OCI-M2 (cell line): ENCODE results near the gene PLCH1.

Source experiments
- DNase-seq: peaks from one replicate; lab custom pipeline; 2025; ENCODE audit not compliant: unreplicated experiment; lab: John Stamatoyannopoulos, UW

PLCH1 gene

GRCh38 chr3:155387571-155387970 is 357.3 kb downstream of the PLCH1 start:
- DNase-seq, result no peak

- DNase-seq, result no peak
These were observed 358.0 kb downstream of the PLCH1 start for GRCh38 chr3:155386919-155387318.

DNA sequence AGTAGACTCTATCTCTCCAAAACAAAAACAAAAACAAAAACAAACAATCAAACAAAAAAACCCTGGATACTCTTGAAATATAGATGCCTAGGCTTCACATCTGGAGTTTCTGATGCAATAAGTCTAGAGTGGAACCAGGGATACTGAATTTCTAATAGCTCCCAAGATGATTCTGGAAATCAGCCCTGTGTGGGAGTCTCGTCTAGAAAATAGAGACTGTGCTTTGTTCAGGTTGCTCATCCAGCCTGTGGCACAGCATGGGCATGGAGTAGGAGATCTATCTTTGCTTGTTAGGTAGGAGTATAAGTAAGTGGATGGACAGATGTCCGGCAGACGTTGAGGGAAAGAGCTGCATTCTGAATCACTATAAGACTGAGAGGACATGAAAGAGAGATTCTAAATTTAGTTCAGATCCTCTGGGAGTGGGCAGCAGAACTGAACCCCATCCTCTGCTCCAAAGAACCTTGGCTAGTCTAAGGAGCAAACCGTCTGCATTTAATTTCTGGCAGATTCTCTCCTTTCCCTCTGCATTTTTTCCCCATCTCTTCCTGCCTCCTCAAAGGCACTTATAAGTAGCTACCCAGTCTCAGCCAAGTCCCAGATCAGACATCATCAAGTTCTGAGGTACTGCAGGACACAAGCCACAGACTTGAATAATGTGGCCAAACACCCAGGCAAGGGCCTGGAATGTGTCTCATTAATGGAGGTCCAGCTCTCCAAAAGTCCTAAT is 358.8 kb downstream of the PLCH1 start:
- DNase-seq, result no peak

- DNase-seq, result peak; percentile 34
These were observed 362.4 kb downstream of the PLCH1 start for GRCh38 chr3:155382396-155383042.

DNA sequence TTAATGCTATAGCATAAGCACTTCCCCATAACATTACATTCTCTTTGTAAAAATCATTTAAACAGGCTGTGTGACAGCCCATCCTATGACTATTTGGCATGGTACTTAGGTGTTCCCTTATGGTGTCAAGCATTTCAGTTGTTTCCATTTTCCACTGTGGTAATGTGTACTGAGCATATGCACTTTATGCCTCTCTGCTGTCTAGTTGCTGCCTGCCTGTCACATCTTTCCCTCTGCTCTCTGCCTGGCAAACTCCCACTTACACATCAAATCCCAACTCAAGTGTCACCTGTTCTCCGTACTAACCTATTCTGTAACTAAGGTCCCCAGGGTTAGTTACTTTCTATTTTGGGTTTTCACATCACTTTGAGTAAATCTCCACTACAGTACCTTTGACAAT is 367.0 kb downstream of the PLCH1 start:
- no peak for DNase-seq

DNA sequence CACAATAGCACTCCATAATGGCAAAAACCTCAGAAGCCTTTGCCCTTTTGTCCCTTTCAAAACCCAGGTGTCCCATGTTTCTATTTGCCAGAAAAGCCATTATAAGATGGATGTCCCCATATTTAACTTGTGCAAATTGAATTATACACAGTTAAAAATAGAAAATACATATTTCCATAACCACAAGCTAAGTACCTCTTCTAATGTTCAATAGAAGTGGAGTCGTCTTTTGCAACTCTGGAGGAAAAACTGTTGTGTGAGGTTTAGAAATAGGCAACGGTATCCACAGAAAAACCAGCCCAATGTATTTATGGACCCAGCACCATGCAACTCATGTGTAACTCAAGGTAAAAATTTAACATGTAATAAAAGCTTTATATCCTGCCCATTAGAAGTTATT is 367.8 kb downstream of the PLCH1 start:
- no peak for DNase-seq

GRCh38 chr3:155372281-155372680 is 372.6 kb downstream of the PLCH1 start:
- DNase-seq, result no peak

DNA sequence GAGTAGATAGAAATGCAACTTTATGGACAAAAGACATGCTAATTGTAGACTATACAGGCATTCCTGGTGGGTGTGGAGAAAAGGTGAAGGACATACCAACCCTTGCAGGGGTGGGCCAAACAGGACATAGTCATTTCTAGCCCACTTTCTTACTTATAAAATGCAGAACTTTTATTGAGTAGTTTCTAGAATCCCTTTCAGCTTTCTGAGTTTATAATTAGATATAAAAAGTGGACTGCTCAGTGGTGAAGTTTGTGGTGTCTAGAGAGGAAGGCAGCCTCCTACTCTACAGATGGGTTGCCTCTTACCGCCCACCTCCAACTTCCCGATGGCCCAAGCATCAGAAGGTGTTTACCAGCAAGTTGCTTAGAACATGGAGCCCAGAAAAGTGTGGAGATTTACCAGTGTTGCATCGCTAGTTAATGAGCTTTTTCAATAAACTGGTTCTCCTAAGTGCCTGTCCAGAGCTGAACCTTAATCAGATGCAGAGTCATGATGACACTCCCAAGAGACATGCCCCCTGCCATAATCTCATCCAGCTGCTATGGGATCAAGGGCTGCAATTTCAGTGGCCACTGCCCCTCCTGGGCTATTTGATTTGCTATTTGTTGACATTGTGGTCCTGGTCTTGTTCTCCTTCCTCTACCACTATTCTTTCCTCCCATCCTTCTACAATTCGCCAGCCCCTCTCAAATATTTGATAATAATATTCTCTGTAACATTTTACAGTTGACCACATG is 373.9 kb downstream of the PLCH1 start:
- no peak for DNase-seq

DNA sequence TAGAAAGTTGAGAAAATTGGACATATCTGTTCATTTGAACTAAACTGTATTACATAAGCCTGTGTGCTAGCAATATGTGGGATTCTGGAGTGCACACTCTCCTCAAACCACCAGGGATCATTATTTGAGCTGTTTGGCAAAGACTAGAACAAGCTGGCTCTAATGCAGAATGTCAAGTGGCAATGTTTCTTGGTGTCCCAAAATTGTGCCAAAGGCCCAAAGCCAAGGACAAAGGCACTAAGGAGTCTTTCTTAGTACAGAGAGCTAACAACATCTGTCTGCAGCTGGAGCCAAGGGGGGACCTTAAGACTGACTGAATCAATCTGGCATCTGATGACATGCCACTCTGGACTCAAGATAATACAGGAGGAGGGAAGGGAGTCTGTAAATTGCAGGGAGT is 374.7 kb downstream of the PLCH1 start:
- no peak for DNase-seq

GRCh38 chr3:155369735-155370134 is 375.1 kb downstream of the PLCH1 start:
- no peak for DNase-seq

DNA sequence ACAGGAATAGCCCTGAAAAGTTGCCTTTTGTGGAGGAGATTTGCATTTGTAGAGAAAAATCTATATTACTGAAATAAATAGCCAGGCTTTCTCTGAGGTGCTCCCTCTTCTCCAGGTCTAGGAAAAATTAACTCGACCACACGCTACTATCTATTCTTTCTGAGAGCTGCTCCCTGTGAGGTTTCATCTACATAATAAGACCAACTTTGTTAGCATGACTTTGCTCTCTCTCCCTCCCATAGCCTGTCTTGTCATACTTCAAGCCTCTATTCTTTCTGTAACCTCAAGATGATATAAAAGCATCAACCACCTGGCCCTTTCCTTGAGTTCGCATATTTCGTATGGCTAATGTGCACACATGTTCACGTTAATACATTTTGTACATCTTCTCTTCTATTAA is 375.6 kb downstream of the PLCH1 start:
- DNase-seq, result no peak

DNA sequence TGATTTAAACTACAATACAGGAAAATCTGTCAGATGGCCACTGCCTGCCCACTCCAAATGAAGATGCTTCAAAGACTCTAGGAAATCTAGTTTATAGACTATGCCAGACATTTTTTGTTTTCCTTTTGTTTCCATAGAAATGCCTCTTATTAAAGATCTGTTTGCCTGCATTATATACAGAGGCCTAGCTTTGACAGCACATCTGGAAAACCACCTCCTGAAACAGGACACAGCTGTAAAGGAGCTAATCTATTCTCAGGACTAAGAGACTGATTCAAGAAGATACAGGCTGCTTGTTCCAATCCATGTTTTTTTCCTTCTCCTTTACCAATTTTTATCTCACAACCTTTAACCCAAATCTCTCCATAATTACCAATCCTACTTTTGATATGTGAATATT is 376.1 kb downstream of the PLCH1 start:
- no peak for DNase-seq

DNA sequence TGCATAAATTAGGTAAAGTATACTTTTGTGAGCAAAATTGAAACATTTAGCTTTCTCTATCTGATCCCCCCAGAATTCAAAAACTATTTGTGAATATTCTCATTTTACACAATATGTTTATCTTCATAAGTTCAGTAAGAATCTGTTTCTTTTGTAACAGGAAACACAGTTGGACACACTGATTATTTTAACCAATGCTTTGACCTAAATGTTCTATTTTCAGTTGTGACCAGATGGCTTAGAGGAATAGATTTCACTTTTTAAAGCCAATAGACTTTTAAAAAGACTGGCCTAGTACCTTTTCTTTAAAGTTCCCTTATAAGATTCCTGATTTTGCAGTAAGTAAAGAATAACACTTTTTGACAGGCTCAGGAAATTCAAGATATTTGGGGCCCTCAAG is 377.4 kb downstream of the PLCH1 start:
- DNase-seq, result no peak

DNA sequence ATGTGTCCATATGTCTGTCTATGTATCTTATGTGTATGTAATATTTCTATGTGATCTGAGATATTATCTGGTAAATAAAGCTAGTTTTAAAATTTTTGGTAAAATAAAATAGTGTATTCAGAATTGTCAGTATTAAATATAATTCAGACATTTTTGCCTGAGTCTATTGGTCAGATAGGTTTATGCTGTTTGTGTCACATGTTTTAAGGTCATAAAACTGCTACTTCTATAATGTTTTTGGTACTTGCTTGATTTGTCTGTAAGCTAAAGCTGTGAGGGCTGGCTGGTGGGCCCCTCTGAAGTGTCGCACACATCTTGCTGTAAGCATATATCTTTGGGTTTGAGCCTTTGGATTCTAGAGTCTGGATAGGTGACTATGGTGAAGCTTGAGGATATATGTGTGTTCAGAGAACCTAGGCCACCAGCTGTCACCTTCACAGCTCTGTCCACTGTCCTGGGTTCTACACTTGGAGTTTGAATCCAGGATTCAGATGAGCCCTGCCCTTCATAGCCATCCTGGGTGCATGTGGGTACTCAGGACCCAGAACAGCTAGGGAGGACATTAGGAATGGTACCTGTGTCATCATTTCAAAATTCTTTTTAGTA is 379.6 kb downstream of the PLCH1 start:
- DNase-seq, result no peak

DNA sequence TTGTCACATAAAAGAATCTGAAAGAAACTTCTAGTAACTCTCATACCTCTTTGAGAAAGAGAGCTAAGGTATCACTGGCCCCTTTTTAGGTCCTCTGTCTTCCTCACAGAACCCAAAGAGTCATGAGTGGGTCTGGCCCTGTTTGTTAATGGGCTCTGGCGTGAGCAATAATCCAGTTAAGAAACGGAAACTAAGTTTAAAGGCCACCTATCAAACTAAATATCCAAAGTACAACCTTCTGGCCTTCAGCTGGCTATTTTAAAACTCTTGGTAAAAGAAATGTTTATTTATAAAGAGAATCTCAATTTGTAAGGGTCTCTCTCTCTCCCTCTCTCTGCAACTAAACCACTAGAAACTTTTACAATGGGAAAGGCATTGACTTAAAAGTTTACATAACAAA is 380.4 kb downstream of the PLCH1 start:
- DNase-seq, result no peak

GRCh38 chr3:155363690-155364070 is 381.2 kb downstream of the PLCH1 start:
- no peak for DNase-seq

- no peak for DNase-seq
These were observed 381.8 kb downstream of the PLCH1 start for GRCh38 chr3:155362808-155363689.

- DNase-seq, result no peak
These were observed 384.6 kb downstream of the PLCH1 start for GRCh38 chr3:155360281-155360680.

- DNase-seq, result no peak
These were observed 388.1 kb downstream of the PLCH1 start for GRCh38 chr3:155356594-155357370.

DNA sequence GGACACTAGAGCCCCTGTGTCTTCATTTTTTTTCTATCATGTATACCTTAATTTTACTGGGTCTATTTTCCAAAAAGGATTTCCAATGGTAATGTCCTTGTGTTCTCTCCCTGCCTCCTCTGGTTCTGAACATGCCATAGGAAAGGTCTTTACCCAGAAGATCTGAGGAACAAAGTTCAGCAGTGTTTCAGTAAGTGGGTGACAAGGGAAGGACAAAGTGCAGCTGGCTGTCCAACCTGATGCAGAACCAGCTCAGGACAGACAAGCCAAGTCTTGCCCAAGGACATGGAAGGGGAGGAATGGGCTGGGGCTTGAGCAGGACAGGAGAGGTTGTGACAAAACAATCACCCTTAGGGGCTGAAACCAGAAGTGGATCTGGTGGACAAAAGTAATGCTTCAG is 390.2 kb downstream of the PLCH1 start:
- no peak for DNase-seq
